Activated CD8-positive, alpha-beta memory T cell treated with anti-CD3 and anti-CD28 coated beads, Interleukin-2, amount 50 U/mL, for 48 hours (primary cell): ENCODE results near the gene SV2B.

Source experiments
- DNase-seq: peaks from one replicate; pipeline ENCODE4 v3.0.0-alpha.2; 2020

SV2B gene

DNA sequence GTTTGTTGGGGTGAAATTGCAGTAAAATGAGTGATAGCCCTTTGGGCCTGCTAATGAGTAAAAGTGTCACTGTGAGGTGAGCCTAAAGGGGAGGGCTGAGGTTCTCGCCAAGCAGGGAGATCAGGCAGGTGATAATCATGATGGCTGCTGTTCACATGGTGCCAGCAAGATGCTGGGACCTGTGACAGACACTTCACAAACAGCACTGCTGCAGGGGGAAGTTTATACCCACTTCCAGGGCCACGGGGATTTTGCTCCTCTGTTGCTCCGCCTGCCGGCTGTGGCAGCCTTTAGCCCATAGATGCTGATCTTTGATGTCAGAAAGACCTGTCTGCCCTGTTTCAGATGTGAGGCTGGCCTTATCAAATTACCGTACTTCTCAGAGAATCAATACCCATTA is 96.7 kb downstream of the SV2B start:
- DNase-seq = no peak

GRCh38 chr15:91199511-91199910 is 99.5 kb downstream of the SV2B start:
- DNase-seq = no peak

GRCh38 chr15:91200101-91200754 is 100.2 kb downstream of the SV2B start:
- no peak for DNase-seq

DNA sequence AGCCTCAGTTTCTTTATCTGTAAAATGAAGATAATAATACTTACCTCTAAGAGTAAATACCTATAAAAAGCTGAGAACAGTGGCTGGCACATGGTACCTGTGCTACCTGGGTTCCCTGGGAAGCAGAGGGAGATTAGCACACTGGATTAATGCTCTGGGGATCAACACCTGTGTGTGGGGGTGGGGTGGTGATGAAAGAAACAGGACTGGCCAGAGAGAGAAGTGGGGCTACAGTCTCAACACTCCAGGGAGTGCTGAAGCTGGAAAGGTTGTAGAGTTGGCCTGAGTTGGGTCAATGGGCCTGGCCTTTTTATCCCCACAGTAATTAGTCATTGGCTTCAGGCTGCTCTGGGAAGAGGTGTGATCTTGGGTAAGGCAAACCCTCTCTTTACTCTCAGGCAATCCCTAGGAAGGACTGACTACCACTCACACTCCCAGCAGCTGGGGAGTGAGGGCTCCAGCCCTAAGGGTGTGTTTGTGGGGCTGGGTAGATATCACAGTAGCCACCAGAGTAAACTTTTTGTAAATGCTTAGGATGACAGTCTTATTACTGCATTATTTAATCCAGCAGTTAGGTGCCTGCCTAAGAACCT is 102.5 kb downstream of the SV2B start:
- DNase-seq = no peak

DNA sequence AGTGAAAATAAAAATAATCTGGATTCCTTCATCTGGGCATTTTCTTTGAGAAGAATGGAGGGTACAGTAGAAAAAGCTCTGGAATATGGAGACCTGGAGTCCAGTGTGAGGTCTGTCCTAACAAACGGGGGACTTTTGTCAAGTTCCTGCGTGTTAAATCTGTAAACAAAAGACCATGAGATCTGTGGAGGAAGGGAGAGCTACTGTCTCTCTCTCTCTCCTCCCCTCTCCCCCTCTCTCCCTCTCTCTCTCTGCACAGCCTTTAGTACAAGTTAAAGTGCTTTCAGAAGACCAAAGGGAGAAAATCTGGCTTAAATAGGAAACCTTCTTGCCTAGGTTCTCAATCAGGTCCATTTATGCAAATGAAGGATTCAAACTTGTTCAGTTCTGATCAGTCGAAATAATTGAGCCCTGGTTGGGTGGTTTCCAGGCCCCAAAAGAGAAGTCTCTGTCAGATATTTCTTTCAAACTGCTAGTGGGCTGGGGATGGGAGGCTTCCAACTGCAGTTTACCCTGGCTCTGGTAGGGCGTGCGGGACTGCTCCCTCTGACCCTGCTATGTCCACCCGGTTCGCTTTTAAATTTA is 103.7 kb downstream of the SV2B start:
- DNase-seq = no peak

DNA sequence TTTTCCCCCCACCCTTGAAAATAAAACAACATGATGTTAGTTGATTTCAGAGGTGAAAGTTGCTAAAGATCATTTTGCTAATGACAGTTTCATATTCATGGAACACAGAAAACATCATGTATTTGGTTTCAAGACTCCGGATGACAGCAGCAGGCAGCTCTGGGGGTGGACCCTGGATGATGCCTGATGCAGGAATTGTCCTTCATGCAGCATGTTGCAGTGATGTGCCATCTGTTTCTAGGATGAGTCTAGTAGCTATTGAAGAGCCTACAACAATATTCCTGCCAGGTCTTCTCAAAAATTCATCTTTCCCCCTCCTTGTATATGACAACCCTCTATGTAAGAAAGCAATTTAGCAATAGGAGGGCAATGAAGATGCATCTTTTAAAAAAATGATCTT is 108.3 kb downstream of the SV2B start:
- no peak for DNase-seq

DNA sequence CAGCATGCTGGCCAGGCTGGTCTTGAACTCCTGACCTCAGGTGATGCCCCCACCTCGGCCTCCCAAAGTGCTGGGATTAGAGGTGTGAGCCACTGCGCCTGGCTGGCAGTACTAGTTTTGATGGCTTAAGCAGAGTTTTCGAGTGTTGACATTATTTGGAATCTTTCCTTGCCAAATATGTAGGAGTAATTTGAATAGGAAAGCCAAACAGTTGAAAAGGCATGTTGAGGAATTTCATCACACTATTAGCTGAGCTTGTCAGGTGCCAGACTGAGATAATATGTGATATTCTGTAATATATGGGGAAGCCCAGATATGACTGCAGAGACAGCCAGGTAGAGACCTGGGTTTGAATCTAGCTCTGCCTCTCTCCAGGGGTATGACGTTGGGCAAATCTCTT is 109.3 kb downstream of the SV2B start:
- DNase-seq = no peak

DNA sequence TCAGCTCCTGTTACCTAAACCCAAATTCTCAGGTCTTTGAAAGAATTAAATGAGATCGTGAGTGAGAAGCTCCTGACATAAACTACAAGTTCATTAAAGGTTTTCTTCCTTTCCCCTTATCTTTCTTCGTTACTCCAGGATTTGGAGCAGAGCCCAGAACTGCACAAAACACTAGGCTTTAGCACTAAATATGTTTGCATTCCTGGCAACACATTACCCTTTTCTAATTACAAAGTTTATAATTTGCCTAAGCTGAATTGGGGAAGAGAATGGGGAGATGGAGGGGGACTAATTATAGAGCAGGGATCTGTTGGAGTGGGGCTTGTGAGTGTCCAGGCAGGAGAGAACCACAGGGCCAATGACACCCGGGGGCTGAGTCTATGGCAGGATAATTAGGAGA is 109.7 kb downstream of the SV2B start:
- no peak for DNase-seq

DNA sequence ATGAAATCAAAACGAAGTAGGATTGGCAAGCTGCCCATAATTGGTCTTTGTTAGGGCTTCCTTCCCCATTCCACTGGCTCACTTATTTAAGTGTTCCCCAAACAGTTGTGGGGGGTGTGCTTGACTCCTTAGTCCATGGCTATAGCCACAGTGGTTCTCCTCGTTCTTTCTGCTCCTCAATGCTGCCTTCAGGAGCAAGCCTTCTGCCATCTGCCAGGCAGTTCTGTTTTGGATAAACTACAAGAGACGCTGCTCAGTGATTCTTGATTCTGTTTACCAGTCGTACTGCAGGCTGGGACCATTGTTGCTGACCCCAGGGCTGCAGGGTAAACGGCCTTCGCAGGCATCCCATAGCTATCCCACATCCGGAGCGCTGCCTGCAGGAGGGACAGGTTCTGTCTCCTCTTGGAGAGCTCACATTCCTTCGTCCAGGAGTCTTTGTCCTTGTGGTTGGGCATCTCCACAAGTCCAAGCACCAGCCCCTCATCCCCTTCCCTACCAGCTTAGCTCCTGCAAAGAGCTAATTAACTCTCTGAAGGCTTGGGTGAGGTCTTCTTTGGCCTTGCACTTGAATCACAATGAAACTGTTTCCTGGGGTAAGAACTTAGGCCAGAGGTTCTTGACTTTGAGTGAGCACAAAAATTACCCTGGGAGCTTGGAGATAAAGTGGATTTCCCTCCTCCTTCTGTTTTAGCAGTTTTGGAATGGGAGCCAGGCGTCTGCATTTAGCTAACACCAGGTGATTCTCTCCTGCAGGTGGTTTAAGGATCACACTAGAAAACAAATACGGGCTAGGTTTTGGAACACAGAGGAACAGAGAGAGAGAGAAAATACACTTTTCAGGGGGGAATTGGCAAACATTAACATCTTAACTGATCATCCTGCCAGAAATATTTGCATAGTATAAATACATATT is 114.9 kb downstream of the SV2B start:
- DNase-seq = no peak

GRCh38 chr15:91216000-91216399 is 115.9 kb downstream of the SV2B start:
- DNase-seq = no peak

DNA sequence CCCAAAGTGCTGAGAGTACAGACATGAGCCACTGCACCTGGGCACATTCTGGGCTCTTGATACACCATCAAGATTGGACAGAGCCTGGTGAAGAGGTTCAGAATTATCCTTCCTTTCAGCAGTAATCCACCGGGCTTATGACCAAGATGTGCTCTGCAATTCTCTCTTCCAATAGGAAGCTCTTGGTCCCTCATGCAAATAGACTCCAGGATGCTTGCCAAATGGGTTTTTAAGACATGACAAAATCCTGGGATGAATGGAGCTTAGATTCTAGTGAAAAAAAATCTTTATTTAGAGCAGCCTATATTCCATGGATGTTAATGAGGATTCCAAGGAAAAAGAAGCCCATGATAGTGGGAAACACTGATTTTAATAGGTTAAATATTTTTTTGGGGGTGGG is 119.1 kb downstream of the SV2B start:
- DNase-seq = no peak

- no peak for DNase-seq
Observed at GRCh38 chr15:91222052-91222451, 122.0 kb downstream of the SV2B start.

DNA sequence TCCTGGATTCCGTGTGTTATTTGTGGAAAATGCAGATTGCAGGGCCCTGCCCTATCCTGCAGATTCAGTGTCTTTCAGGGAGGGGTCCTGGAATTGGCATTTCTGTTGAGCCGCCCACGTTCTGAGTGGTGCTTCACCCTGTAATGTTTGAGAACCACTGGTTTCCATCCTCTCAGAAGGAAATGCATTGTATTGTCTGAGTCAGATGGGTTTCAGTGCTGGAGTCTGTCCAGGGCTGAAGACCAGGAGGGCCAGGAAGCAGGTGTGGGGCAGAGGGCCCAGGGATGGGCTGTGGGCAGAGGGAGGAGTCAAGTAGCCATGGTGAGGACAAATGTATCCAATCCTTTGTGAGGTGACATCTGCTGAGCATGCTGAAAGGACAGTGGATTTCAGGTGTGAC is 123.8 kb downstream of the SV2B start:
- DNase-seq = no peak

- DNase-seq = no peak
Observed at GRCh38 chr15:91224755-91225380, 124.8 kb downstream of the SV2B start.

GRCh38 chr15:91225741-91226140 is 125.7 kb downstream of the SV2B start:
- no peak for DNase-seq

DNA sequence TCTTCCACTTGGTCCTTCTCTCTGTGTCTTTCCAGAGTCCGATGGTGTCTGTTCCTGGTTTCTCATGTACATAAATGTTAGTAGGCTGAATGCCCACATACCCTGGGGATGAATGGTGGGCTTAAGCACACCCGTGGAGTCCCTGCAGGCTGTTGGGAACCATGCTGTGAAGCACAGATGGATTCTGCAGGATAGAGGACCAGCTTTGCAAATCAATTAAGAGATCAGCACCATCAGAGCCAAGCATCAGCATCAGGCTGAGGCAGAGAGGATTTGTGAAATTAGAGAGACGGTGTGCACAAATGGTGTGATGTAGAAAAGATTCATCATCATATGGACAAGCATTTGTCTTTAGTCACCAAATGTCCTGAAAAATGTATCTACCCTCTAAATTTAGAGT is 127.1 kb downstream of the SV2B start:
- no peak for DNase-seq

GRCh38 chr15:91227766-91228165 is 127.7 kb downstream of the SV2B start:
- no peak for DNase-seq

GRCh38 chr15:91228383-91228782 is 128.3 kb downstream of the SV2B start:
- DNase-seq = no peak

- DNase-seq = no peak
Observed at GRCh38 chr15:91228890-91229289, 128.8 kb downstream of the SV2B start.

GRCh38 chr15:91231703-91232102 is 131.6 kb downstream of the SV2B start:
- DNase-seq = no peak

DNA sequence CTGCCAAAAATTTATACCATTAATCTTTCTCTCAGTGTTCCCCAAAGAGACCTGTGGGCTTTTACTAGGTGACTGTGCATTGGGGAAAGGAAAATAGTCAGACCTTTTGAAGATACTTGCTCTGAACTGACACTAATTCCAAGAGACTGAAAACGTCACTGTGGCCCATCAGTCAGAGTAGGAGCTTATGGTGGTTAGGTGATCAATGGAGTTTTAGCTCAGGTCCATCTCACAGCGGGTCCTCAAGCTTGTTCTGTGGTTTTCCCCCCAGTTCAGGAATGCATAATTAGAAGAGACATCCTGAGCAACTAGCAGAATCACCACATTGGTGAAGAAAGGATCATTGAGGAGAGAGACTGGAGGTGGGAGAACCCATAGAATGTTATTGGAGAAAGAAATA is 134.7 kb downstream of the SV2B start:
- no peak for DNase-seq

DNA sequence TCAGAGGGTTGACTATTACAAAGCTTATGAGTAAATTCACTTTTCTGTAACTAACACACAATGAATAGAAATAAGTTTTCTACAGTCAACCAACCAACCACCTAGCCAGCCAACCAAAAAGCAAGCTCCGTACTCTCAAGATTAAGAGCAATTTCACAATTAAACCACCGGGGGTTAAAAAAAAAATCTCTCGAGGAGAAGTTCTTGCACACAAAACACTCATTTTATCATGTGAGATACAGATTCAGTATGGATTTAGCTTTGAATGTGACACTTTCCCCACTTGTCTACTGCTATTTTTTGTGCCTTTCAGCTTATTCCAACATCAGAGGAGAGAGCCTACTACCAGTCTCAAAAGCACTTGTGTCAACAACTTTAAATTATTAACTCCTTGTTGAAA is 135.3 kb downstream of the SV2B start:
- no peak for DNase-seq

DNA sequence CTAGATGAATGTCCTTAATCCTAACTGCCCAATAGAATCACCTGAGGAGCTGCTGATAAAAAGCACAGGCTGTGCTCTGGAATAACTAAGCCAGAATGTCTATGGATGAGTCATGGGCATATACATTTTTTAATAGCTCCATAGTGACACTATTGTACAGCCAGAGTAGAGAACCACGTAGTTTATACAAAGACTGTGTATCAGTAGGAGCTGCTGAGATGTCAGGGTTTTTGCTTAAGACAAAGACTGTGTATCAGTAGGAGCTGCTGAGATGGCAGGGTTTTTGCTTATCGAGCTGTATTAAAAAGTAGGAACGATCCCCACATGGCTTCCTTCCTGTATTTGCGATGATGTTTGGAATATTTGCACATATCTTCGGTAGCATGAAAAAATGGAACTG is 137.4 kb downstream of the SV2B start:
- DNase-seq = no peak
